CD14-positive monocyte (primary cell): Measurements from ENCODE around the gene CDC26. TPM values are rescaled to one million over a fixed set of nuclear protein-coding genes. Genes with fewer than 3 reads are reported as not detected.
"Not testable (repeated sequence)": the region's sequence is repeated elsewhere in the genome, so short reads cannot be mapped to it uniquely, and the experiment has no call there.

Source experiments
- DNase-seq, 3 donors: peaks; one replicate each; pipeline ENCODE4 v3.0.0-alpha.2; 2011 to 2022
- H2AFZ ChIP-seq: 2 replicates; pipeline ENCODE4 v1.6.0; 2012; ENCODE audit warnings: mild to moderate bottlenecking, low read depth, low read length, inconsistent platforms; ENCODE audit not compliant: insufficient read depth, poor library complexity, severe bottlenecking
- H3K27ac ChIP-seq, 2 donors: 1 replicate in 1 of 2; 2 replicates in 1 of 2; pipeline ENCODE4 v1.5.1; 2012 to 2013; ENCODE audit warnings: low read length in 2 of 2, control low read depth in 1 of 2, inconsistent platforms in 1 of 2, low read depth in 1 of 2, mild to moderate bottlenecking in 1 of 2
- H3K27me3 ChIP-seq, 2 donors: one replicate each; pipeline versions ENCODE4 v1.6.0 to v1.6.1; 2011 to 2013; ENCODE audit warnings: low read length in 2 of 2; ENCODE audit not compliant: control insufficient read depth in 2 of 2, insufficient read depth in 2 of 2
- H3K36me3 ChIP-seq, 2 donors: replicated peaks in 1 of 2; 1 replicate in 1 of 2; 2 replicates in 1 of 2; pipeline versions ENCODE4 v1.5.1 to v1.6.1; 2012 to 2013; ENCODE audit warnings: low read length in 2 of 2, control low read depth in 1 of 2, inconsistent platforms in 1 of 2, mild to moderate bottlenecking in 1 of 2; ENCODE audit not compliant: insufficient read depth in 2 of 2, control insufficient read depth in 1 of 2
- H3K4me1 ChIP-seq, 2 donors: 1 replicate in 1 of 2; 2 replicates in 1 of 2; pipeline versions ENCODE4 v1.5.1 to v1.6.1; 2012 to 2013; ENCODE audit warnings: low read length in 2 of 2, control low read depth in 1 of 2, inconsistent platforms in 1 of 2, mild to moderate bottlenecking in 1 of 2, moderate library complexity in 1 of 2; ENCODE audit not compliant: insufficient read depth in 2 of 2, control insufficient read depth in 1 of 2
- H3K4me2 ChIP-seq: replicated peaks from 2 replicates; pipeline ENCODE3; 2012; ENCODE audit warnings: low read length, moderate library complexity, mild to moderate bottlenecking; ENCODE audit not compliant: poor library complexity, severe bottlenecking; ENCODE audit errors: extremely low read depth
- H3K4me3 ChIP-seq, 3 experiments: fragments of 200-600 bp in 1 of 3; sonication (generic) in 1 of 3; replicated peaks in 1 of 3; 1 replicate in 2 of 3; 2 replicates in 1 of 3; pipeline ENCODE4 v1.5.1; 2011 to 2013; ENCODE audit warnings: low read length in 3 of 3, mild to moderate bottlenecking in 3 of 3, control low read depth in 2 of 3, low read depth in 2 of 3, inconsistent platforms in 1 of 3, moderate library complexity in 1 of 3
- H3K79me2 ChIP-seq: 2 replicates; pipeline ENCODE4 v1.6.0; 2012; ENCODE audit warnings: mild to moderate bottlenecking, control low read depth, inconsistent platforms, low read length, moderate library complexity; ENCODE audit not compliant: insufficient read depth
- H3K9ac ChIP-seq: 2 replicates; pipeline ENCODE4 v1.6.0; 2017; ENCODE audit warnings: low read length, mild to moderate bottlenecking; ENCODE audit not compliant: insufficient read depth, poor library complexity, severe bottlenecking
- H3K9me3 ChIP-seq, 2 donors: replicated peaks in 1 of 2; 1 replicate in 1 of 2; 2 replicates in 1 of 2; pipeline versions ENCODE4 v1.5.1 to v1.6.1; 2012 to 2013; ENCODE audit warnings: low read length in 2 of 2, control low read depth in 1 of 2; ENCODE audit not compliant: control insufficient read depth in 1 of 2, insufficient read depth in 1 of 2
- H4K20me1 ChIP-seq: 2 replicates; pipeline ENCODE4 v1.6.0; 2012; ENCODE audit warnings: mild to moderate bottlenecking, low read length, control low read depth, moderate library complexity; ENCODE audit not compliant: insufficient read depth
- H3K27ac Mint-ChIP-seq, 7 donors: one replicate each; pipeline ENCODE4 v1.8.0; 2020; ENCODE audit warnings: mild to moderate bottlenecking in 7 of 7, mixed read lengths in 7 of 7, moderate library complexity in 6 of 7, inconsistent platforms in 2 of 7
- H3K27me3 Mint-ChIP-seq, 3 donors: one replicate each; pipeline ENCODE4 v1.8.0; 2021 to 2022; ENCODE audit warnings: low read depth in 3 of 3, mild to moderate bottlenecking in 3 of 3, mixed read lengths in 3 of 3, moderate library complexity in 3 of 3, inconsistent platforms in 1 of 3
- H3K36me3 Mint-ChIP-seq, 2 donors: one replicate each; pipeline ENCODE4 v1.8.0; 2020; ENCODE audit warnings: mixed read lengths in 2 of 2, inconsistent platforms in 1 of 2, mild to moderate bottlenecking in 1 of 2
- H3K4me1 Mint-ChIP-seq: one replicate; pipeline ENCODE4 v1.8.0; 2020; ENCODE audit warnings: mild to moderate bottlenecking, mixed read lengths
- H3K4me3 Mint-ChIP-seq, 2 donors: one replicate each; pipeline ENCODE4 v1.8.0; 2020; ENCODE audit warnings: mild to moderate bottlenecking in 2 of 2, mixed read lengths in 2 of 2, moderate library complexity in 1 of 2
- H3K9me3 Mint-ChIP-seq, 7 donors: one replicate each; pipeline ENCODE4 v1.8.0; 2020 to 2022; ENCODE audit warnings: mixed read lengths in 7 of 7, mild to moderate bottlenecking in 6 of 7, moderate library complexity in 6 of 7, inconsistent platforms in 2 of 7
- WGBS: methylation state at CpG from one replicate; pipeline ENCODE4 v1.1.5; 2013; ENCODE audit warnings: missing lambda C conversion rate; ENCODE audit not compliant: insufficient coverage; 5-methylcytosine and 5-hydroxymethylcytosine counted together
- intact Hi-C, 2 donors: fragments of 100-400 bp; cut with micrococcal nuclease; formaldehyde crosslinking; loops; one replicate each; pipeline versions ENCODE4 v1.15.0 to v1.15.1; 2023
- polyA plus RNA-seq, 3 donors: library from polyadenylated mRNA; depleted of rRNA in 1 of 3; unstranded in 2 of 3; stranded (reverse) in 1 of 3; fragments of 300-500 nt in 2 of 3; fragments of >200 nt in 1 of 3; fragmentation: Illumina TruSeq in 2 of 3; gene quantifications; 1 replicate in 2 of 3; 2 replicates in 1 of 3; pipeline ENCODE4 v1.2.3, GENCODE V29; 2012 to 2021
- TF ChIP-seq, protein P1 (sequence below): fragments of 200-600 bp; IDR thresholded peaks from one replicate; pipeline ENCODE4 v1.8.0; 2022; ENCODE audit warnings: antibody characterized with exemption, mild to moderate bottlenecking

The CDC26 gene
- polyA plus RNA-seq, 3 donors = 17.9 to 87.8 (median 77.8) TPM

DNA sequence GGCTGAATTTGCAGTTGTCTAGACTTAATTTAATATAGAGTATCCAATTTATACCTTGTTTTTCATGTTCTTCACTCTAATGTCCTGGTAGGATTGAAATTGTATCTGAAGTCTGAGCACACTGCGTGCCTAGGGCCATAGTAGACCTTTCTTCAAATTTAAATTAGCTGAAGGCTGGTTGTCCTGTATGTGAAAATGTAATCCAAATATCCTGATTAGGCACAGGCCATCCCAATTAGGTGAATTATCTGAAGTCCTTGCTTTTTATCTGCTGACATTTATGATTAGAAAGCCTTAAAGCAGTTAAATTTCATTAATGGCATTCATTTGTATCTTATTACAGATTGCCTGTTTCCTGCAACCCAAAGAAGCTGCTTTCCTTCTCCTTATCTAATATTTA, 20.4 kb downstream of the CDC26 start:
- intact Hi-C loops = no loop called here
- no peak overlapping the region for H3K4me2 ChIP-seq

DNA sequence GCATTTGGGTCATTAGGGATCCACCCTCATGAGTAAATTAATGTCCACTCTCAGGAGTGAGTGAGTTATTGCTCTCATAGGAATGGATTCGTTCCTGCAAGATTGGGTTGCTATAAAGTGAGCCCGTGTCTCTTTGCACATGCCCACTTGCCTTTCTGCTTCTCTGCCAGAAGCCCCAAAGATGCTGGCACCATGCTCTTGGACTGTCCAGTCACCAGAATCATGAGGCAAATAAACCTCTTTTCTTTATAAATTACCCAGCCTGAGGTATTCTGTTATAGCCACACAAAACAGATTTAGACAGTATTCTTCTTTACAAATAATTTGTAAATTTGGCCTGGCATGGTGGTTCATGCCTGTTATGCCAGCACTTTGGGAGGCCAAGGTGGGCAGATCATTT, 24.6 kb downstream of the CDC26 start:
- no peaks in the 10 kb centered on the region for H3K27me3 ChIP-seq
- intact Hi-C loops = no loop called here
- no peak for DNase-seq
- 100% methylated on average over 2 of the region's 2 CpGs for WGBS
- Mint-ChIP-seq H3K27ac (no peak overlapping the region), H3K4me3 (no peak overlapping the region), H3K4me1 (peaks cover 16% of the 10 kb centered on the region), H3K9me3 (peaks cover 0 to 8% (median 0%) of the 10 kb centered on the region in 7 donors), H3K27me3 (no peaks in the 10 kb centered on the region), H3K36me3 (peaks cover 7 to 31% of the 10 kb centered on the region in 2 donors)
- peaks cover 11 to 18% of the 10 kb centered on the region in 2 donors for H3K4me1 ChIP-seq
- no peak overlapping the region for H3K4me2 ChIP-seq
- no peak overlapping the region for H2AFZ ChIP-seq
- no peak overlapping the region for H3K9ac ChIP-seq
- H3K27ac ChIP-seq = no peak overlapping the region
- TF ChIP-seq, protein P1, sequence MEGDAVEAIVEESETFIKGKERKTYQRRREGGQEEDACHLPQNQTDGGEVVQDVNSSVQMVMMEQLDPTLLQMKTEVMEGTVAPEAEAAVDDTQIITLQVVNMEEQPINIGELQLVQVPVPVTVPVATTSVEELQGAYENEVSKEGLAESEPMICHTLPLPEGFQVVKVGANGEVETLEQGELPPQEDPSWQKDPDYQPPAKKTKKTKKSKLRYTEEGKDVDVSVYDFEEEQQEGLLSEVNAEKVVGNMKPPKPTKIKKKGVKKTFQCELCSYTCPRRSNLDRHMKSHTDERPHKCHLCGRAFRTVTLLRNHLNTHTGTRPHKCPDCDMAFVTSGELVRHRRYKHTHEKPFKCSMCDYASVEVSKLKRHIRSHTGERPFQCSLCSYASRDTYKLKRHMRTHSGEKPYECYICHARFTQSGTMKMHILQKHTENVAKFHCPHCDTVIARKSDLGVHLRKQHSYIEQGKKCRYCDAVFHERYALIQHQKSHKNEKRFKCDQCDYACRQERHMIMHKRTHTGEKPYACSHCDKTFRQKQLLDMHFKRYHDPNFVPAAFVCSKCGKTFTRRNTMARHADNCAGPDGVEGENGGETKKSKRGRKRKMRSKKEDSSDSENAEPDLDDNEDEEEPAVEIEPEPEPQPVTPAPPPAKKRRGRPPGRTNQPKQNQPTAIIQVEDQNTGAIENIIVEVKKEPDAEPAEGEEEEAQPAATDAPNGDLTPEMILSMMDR = no peak
- peaks cover 12% of the 10 kb centered on the region for H4K20me1 ChIP-seq
- H3K36me3 ChIP-seq = peaks cover 0 to 2% of the 10 kb centered on the region in 2 donors
- H3K79me2 ChIP-seq = peaks cover 12% of the 10 kb centered on the region
- H3K9me3 ChIP-seq = peaks cover 0 to 6% of the 10 kb centered on the region in 2 donors
- H3K4me3 ChIP-seq = no peak overlapping the region

More for the DNA sequence above, 20.4 kb downstream of the CDC26 start:
- Histone ChIP-seq H4K20me1 (peaks cover 11% of the 10 kb centered on the region), H3K4me3 (no peak overlapping the region), H3K9ac (no peak overlapping the region), H3K27ac (peak overlapping the region in 1 of 2 donors; percentile 62), H3K36me3 (peaks cover 28 to 33% of the 10 kb centered on the region in 2 donors), H3K79me2 (peaks cover 9% of the 10 kb centered on the region), H3K9me3 (peaks cover 0 to 6% of the 10 kb centered on the region in 2 donors), H2AFZ (no peak overlapping the region), H3K27me3 (no peaks in the 10 kb centered on the region), H3K4me1 (peaks cover 14 to 15% of the 10 kb centered on the region in 2 donors)
- DNase-seq = no peak
- peak overlapping the region in 5 of 7 donors; percentile 59 to 83 (median 77) for H3K27ac Mint-ChIP-seq
- TF ChIP-seq, protein P1 = no peak
- no CpG with 5 or more reads among the region's 1 CpG for WGBS
- peaks cover 32 to 54% of the 10 kb centered on the region in 2 donors for H3K36me3 Mint-ChIP-seq
- peaks cover 12% of the 10 kb centered on the region for H3K4me1 Mint-ChIP-seq
- H3K4me3 Mint-ChIP-seq = no peak overlapping the region
- peaks cover 0 to 3% (median 0%) of the 10 kb centered on the region in 7 donors for H3K9me3 Mint-ChIP-seq
- H3K27me3 Mint-ChIP-seq = peaks cover 0 to 4% (median 0%) of the 10 kb centered on the region in 3 donors

DNA sequence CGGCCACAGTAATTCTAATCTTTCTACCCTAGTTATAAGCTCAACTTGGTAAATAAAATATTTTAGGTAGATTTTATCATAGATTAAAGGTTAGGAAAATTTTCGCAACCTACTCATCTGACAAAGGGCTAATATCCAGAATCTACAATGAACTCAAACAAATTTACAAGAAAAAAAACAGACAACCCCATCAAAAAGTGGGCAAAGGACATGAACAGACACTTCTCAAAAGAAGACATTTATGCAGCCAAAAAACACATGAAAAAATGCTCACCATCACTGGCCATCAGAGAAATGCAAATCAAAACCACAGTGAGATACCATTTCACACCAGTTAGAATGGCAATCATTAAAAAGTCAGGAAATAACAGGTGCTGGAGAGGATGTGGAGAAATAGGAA, 25.7 kb downstream of the CDC26 start:
- H3K36me3 ChIP-seq, H3K4me3 ChIP-seq, H3K27me3 ChIP-seq, H3K4me1 ChIP-seq, H2AFZ ChIP-seq, H3K9me3 Mint-ChIP-seq, H3K27me3 Mint-ChIP-seq, H3K27ac Mint-ChIP-seq, H3K4me3 Mint-ChIP-seq, intact Hi-C loops, DNase-seq, H3K9me3 ChIP-seq, H3K9ac ChIP-seq, H3K4me2 ChIP-seq, H3K27ac ChIP-seq, H3K4me1 Mint-ChIP-seq: not testable (repeated sequence)
- H4K20me1 ChIP-seq = peaks cover 21% of the 10 kb centered on the region
- no CpG with 5 or more reads among the region's 2 CpGs for WGBS
- H3K79me2 ChIP-seq = peaks cover 17% of the 10 kb centered on the region
- peaks cover 7 to 32% of the 10 kb centered on the region in 2 donors for H3K36me3 Mint-ChIP-seq
